IgD-negative memory B cell (primary cell): ENCODE results near the gene DHRS3. TPM values are rescaled to one million over a fixed set of nuclear protein-coding genes. Genes with fewer than 3 reads are reported as not detected.
"Not testable (repeated sequence)": the region's sequence is repeated elsewhere in the genome, so short reads cannot be mapped to it uniquely, and the experiment has no call there.

Experiments
- H3K27ac Mint-ChIP-seq, 3 donors: one replicate each; pipeline ENCODE4 v1.8.0; 2020 to 2022; ENCODE audit warnings: mild to moderate bottlenecking in 3 of 3, mixed read lengths in 3 of 3, moderate library complexity in 1 of 3
- H3K27me3 Mint-ChIP-seq: one replicate; pipeline ENCODE4 v1.8.0; 2021; ENCODE audit warnings: mixed read lengths
- H3K36me3 Mint-ChIP-seq: one replicate; pipeline ENCODE4 v1.8.0; 2020; ENCODE audit warnings: mild to moderate bottlenecking, mixed read lengths
- H3K4me1 Mint-ChIP-seq, 3 donors: one replicate each; pipeline ENCODE4 v1.8.0; 2020 to 2022; ENCODE audit warnings: mixed read lengths in 3 of 3, mild to moderate bottlenecking in 1 of 3
- H3K4me3 Mint-ChIP-seq, 4 donors: one replicate each; pipeline ENCODE4 v1.8.0; 2020 to 2022; ENCODE audit warnings: mild to moderate bottlenecking in 4 of 4, mixed read lengths in 4 of 4, moderate library complexity in 3 of 4
- H3K9me3 Mint-ChIP-seq, 3 donors: one replicate each; pipeline ENCODE4 v1.8.0; 2020 to 2021; ENCODE audit warnings: mixed read lengths in 3 of 3, mild to moderate bottlenecking in 1 of 3
- polyA plus RNA-seq: library from polyadenylated mRNA; unstranded; fragments of 300-500 nt; fragmentation: Illumina TruSeq; gene quantifications from one replicate; pipeline ENCODE4 v1.2.3, GENCODE V29; 2021

The DHRS3 gene, protein sequence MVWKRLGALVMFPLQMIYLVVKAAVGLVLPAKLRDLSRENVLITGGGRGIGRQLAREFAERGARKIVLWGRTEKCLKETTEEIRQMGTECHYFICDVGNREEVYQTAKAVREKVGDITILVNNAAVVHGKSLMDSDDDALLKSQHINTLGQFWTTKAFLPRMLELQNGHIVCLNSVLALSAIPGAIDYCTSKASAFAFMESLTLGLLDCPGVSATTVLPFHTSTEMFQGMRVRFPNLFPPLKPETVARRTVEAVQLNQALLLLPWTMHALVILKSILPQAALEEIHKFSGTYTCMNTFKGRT
- polyA plus RNA-seq: 1.5 TPM

DNA sequence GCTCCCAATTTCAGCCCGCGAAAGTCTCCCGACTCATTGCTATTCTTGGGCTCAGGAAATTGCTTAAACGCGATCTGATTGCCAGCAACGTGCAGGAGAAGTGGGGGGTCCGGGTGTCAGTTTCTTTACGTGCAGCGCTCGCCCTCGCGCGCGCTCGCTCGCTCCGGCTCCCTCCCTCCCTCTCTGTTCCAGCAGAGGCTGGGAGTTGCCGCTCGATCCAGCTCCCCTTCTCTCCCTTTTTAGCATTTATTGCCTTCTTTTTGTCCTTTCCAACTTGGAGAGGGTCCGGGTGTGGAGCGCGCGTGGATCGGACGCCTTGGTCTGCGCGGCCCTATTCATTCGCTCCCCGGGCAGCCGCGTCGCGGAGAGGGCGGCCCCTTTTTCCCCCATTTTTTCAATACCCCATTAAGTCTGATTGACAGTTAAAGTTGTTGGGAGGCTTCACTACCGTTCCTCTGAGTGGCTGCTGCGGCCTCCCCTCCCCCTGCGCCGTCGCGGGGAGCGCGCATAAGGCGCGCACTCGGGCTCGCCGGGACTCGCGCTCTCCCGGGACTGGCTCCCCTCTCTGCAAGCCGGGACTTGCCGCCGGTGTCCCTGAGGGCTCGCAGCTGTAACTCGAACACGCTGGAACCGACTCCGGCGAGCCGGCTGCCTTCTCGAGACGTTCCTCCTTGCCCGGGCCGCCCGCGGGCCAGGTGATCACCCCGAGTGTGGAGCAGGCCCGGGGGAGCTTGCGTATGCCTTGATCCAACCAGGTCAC is at the start of gene DHRS3:
DHRS3 (minus strand) TSS at position 310 of the 760 bp plus-strand sequence. CDS start 862 bp downstream, outside the sequence.
- Mint-ChIP-seq H3K4me1 (peaks cover 15 to 23% (median 20%) of the 10 kb centered on the region in 3 donors), H3K36me3 (no peaks in the 10 kb centered on the region), H3K27me3 (peaks cover 32% of the 10 kb centered on the region), H3K9me3 (no peaks in the 10 kb centered on the region), H3K27ac (peak within 1 kb of the TSS in 2 of 3 donors; percentile 16 to 39), H3K4me3 (peak within 1 kb of the TSS; percentile 87 to 95 (median 92))

DNA sequence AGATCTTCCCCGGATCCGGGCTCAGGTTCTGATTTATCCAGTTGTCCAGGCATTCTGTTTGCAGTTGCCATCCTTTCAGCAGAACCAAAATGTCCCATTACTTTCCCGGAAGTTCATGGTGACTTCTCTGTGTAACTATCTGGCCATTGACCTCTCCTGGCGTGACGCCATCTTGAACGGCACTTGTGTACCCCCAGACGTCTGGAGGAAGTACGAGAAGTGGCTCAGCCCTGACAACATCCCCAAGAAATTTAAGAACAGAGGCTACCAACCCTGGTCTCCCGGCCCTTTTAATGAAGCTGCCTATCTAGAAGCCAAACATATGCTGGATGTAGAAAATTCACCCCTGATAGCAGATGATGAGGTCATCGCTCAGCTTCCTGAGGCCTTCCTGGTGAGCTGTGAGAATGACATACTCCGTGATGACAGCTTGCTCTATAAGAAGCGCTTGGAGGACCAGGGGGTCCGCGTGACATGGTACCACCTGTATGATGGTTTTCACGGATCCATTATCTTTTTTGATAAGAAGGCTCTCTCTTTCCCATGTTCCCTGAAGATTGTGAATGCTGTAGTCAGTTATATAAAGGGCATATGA is 48.2 kb upstream of the DHRS3 start:
- no peak overlapping the region for H3K4me3 Mint-ChIP-seq
- H3K27ac Mint-ChIP-seq: no peak overlapping the region
- H3K9me3 Mint-ChIP-seq: peaks cover 1 to 8% (median 5%) of the 10 kb centered on the region in 3 donors
- no peaks in the 10 kb centered on the region for H3K4me1 Mint-ChIP-seq
- peaks cover 10% of the 10 kb centered on the region for H3K27me3 Mint-ChIP-seq
- H3K36me3 Mint-ChIP-seq: peaks cover 1% of the 10 kb centered on the region

DNA sequence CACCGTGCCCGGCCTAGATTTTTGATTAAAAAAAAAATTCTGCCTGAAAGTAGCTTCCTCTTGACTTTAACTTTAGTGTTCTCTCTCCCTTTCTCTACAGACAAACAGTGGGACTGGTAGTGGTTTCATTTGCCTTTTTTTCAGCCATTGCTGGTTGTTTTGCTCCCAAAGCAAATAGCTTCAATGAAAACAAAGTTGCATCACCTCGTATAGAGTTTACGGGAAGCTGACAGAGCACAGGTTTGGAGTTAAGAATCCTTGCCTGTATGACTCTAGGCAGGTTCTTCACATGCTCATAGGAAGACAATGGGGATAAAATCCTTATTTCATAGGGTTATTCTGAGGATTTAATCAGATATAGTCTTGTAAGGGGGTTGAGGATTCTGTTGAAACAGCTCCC is 47.5 kb upstream of the DHRS3 start:
- no peaks in the 10 kb centered on the region for H3K4me1 Mint-ChIP-seq

DNA sequence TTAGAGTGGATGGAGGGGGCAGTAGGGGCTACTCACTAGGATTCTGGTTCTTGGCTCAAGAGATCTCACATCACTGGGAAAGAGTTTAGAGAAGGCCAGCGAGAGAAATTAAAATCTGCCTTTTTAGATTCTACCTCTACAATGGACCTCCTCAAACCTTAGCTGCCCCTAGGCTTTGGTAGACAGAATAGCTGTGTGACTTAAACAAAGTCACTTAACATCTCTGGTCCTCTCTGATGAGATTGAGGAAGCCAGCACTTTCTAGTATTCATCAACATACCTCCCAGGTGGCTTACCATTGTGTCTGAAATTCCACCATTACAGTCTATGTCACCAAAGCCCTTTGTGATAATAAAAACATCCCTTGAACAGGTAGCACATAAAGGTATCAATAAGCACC is 44.5 kb upstream of the DHRS3 start:
- Mint-ChIP-seq H3K27ac (no peak overlapping the region), H3K9me3 (no peaks in the 10 kb centered on the region), H3K27me3 (peaks cover 16% of the 10 kb centered on the region), H3K4me3 (no peak overlapping the region), H3K36me3 (no peaks in the 10 kb centered on the region), H3K4me1 (peaks cover 0 to 4% (median 2%) of the 10 kb centered on the region in 3 donors)

More for the DNA sequence above, 47.5 kb upstream of the DHRS3 start:
- H3K27me3 Mint-ChIP-seq: peaks cover 9% of the 10 kb centered on the region
- H3K27ac Mint-ChIP-seq: no peak overlapping the region
- peaks cover 1% of the 10 kb centered on the region for H3K36me3 Mint-ChIP-seq
- H3K4me3 Mint-ChIP-seq: no peak overlapping the region
- H3K9me3 Mint-ChIP-seq: peaks cover 1 to 8% (median 5%) of the 10 kb centered on the region in 3 donors

- peaks cover 0 to 4% (median 3%) of the 10 kb centered on the region in 3 donors for H3K4me1 Mint-ChIP-seq
- H3K36me3 Mint-ChIP-seq: no peaks in the 10 kb centered on the region
- H3K9me3 Mint-ChIP-seq: no peaks in the 10 kb centered on the region
- no peak overlapping the region for H3K4me3 Mint-ChIP-seq
- H3K27ac Mint-ChIP-seq: no peak overlapping the region
- peaks cover 16% of the 10 kb centered on the region for H3K27me3 Mint-ChIP-seq
Observed at GRCh38 chr1:12661606-12662219, 43.7 kb upstream of the DHRS3 start.

GRCh38 chr1:12658531-12659453 is 40.8 kb upstream of the DHRS3 start:
- peak overlapping the region in 1 of 3 donors; percentile 19 for H3K27ac Mint-ChIP-seq
- H3K27me3 Mint-ChIP-seq: peaks cover 16% of the 10 kb centered on the region
- H3K9me3 Mint-ChIP-seq: no peaks in the 10 kb centered on the region
- peaks cover 0 to 4% (median 3%) of the 10 kb centered on the region in 3 donors for H3K4me1 Mint-ChIP-seq
- H3K4me3 Mint-ChIP-seq: peak overlapping the region in 1 of 4 donors; percentile 77
- no peaks in the 10 kb centered on the region for H3K36me3 Mint-ChIP-seq

- not testable (repeated sequence) for H3K4me1 Mint-ChIP-seq, H3K9me3 Mint-ChIP-seq, H3K27ac Mint-ChIP-seq, H3K36me3 Mint-ChIP-seq, H3K4me3 Mint-ChIP-seq
- peaks cover 12% of the 10 kb centered on the region for H3K27me3 Mint-ChIP-seq
Observed at GRCh38 chr1:12657885-12658512, 40.0 kb upstream of the DHRS3 start.

DNA sequence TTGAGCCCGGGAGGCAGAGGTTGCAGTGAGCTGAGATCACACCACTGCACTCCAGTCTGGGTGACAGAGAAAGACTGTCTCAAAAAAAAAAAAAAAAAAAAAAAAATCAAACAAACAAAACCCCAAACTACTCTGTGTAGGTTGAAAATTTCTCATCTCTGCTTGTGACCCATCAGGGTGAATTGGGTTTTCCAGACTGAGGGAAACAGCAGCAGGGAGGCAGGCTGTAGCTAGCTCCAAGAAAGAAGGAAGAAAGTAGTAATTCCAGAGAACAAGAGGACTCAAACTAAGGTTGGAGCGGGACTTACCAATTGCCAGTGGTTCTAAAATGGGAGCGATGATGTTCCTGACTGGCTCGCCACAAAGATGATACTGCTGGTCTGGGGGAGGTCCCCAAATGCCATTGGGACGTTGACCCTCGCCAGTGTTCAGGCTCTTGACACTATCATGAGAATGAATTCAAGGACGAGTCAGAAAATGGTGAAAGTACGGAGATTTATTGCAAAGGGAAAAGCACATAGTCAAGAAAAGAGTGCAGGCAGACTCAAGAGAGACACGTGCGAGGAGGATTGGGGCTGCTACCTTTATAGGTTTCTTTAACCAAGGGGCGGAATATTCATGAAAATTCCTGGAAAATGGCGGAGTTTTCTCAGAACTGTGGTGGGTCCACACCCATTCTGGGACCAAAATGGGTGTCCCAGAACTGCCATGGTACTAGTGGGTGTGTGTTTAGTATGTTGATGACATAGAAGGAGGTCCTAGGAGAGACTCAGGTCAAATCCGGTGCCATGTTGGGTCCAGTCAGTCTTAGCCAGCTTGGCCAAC is 39.3 kb upstream of the DHRS3 start:
- no peak overlapping the region for H3K27ac Mint-ChIP-seq
- peaks cover 0 to 4% (median 3%) of the 10 kb centered on the region in 3 donors for H3K4me1 Mint-ChIP-seq

GRCh38 chr1:12656575-12656974 is 38.6 kb upstream of the DHRS3 start:
- H3K4me1 Mint-ChIP-seq: peaks cover 0 to 4% (median 3%) of the 10 kb centered on the region in 3 donors
- H3K27me3 Mint-ChIP-seq: peaks cover 11% of the 10 kb centered on the region
- H3K9me3 Mint-ChIP-seq: peaks cover 0 to 2% (median 0%) of the 10 kb centered on the region in 3 donors
- H3K27ac Mint-ChIP-seq: no peak overlapping the region
- H3K4me3 Mint-ChIP-seq: no peak overlapping the region
- no peaks in the 10 kb centered on the region for H3K36me3 Mint-ChIP-seq

More for the DNA sequence above, 39.3 kb upstream of the DHRS3 start:
- H3K27me3 Mint-ChIP-seq: peaks cover 10% of the 10 kb centered on the region
- H3K9me3 Mint-ChIP-seq: no peaks in the 10 kb centered on the region
- H3K36me3 Mint-ChIP-seq: no peaks in the 10 kb centered on the region
- H3K4me3 Mint-ChIP-seq: no peak overlapping the region

- Mint-ChIP-seq H3K27me3 (peaks cover 14% of the 10 kb centered on the region), H3K9me3 (peaks cover 0 to 2% (median 0%) of the 10 kb centered on the region in 3 donors), H3K4me1 (peaks cover 0 to 4% (median 3%) of the 10 kb centered on the region in 3 donors)
Observed at GRCh38 chr1:12654657-12655056, 36.6 kb upstream of the DHRS3 start.

DNA sequence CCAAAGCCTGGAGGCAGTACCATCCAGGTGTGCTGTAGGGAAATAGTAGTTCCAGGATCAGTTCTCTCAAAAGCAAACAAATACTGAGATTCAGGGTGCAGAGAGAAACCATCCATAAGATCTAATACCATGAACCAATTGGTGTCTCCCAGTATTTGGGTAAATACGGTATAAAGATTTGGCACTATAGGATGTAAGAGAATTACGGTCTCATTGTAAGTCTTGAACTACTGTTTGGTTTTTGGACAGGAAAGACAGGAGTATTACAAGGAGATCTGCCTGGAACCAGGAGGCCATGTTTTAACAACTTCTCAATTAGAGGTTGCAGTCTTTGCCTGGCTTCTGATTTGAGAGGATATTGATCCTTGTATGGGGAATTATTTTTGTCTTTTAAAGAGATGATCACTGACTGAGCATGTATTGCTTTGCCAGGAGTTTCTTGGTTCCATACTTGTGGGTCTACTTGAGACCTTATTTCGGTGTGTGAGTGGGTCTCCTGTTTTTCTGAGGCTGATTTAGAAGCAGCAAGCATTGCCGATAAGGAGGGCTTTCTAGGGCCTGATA is 36.1 kb upstream of the DHRS3 start:
- Mint-ChIP-seq H3K9me3 (peaks cover 0 to 2% (median 0%) of the 10 kb centered on the region in 3 donors), H3K27me3 (peaks cover 14% of the 10 kb centered on the region), H3K36me3 (no peaks in the 10 kb centered on the region), H3K4me1 (peaks cover 0 to 4% (median 3%) of the 10 kb centered on the region in 3 donors), H3K27ac (no peak overlapping the region), H3K4me3 (no peak overlapping the region)

More at GRCh38 chr1:12654657-12655056, 36.6 kb upstream of the DHRS3 start:
- Mint-ChIP-seq H3K4me3 (no peak overlapping the region), H3K36me3 (no peaks in the 10 kb centered on the region), H3K27ac (no peak overlapping the region)

DNA sequence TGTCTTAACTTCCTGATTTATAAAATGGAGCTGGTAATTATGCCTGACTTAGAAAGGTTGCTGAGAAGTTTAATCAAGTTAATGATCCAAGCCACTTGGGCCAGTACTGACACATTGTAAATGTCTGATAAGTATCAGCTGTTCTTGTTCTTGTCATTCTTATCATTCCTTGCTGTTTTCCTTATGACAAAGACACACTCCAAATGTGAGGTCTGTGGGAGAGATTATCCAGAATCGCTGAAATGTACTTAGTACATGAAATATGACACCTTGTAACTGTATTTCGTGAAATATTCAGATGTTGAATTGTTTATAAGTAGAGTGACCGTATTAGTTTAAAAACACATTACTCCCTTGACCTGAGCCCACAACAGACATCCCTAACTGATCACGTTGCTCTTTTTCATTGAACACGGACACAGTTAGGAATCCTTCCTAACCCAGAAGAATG is 32.0 kb upstream of the DHRS3 start:
- no peak overlapping the region for H3K4me3 Mint-ChIP-seq
- H3K27me3 Mint-ChIP-seq: peaks cover 14% of the 10 kb centered on the region
- no peak overlapping the region for H3K27ac Mint-ChIP-seq
- no peaks in the 10 kb centered on the region for H3K4me1 Mint-ChIP-seq
- H3K36me3 Mint-ChIP-seq: no peaks in the 10 kb centered on the region
- peaks cover 0 to 2% (median 0%) of the 10 kb centered on the region in 3 donors for H3K9me3 Mint-ChIP-seq
